Ovary (tissue), 3 donors: ENCODE data around the gene RANBP17.

Experiments used
- POLR2A ChIP-seq: fragments of 450-650 bp; IDR thresholded peaks from one replicate; pipeline ENCODE4 v1.6.1; 2017; ENCODE audit warnings: antibody characterized with exemption, mild to moderate bottlenecking, moderate library complexity
- TF ChIP-seq, protein P1 (sequence below), 3 donors: fragments of 450-650 bp in 2 of 3; fragments of 200-600 bp in 1 of 3; IDR thresholded peaks; one replicate each; pipeline versions ENCODE4 v1.5.1 to v1.8.0; 2016 to 2022; ENCODE audit warnings: antibody characterized with exemption in 3 of 3, mild to moderate bottlenecking in 1 of 3
- donor health status: DM: no; HTN: no; CAD: no.

DNA sequence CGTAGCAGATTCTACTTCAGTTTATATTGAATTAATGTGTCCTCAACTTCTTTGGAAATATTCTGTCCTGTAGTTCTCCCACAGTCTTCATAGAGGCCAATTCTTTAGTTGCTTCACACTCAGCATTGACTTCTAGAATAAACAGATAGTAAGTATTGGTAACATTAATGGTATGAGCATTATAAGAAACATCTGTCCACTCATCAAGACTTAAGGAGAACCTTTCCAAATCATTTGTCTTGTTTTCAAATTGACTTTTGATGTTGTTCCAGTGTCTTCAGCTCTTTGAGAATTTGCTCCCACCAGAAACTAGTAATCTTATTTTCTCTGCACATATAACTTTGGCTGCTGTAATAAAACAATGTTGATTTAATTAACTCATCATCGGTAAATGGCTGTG, 18.3 kb downstream of the RANBP17 start:
- TF ChIP-seq POLR2A = no peak
- TF ChIP-seq, protein P1, sequence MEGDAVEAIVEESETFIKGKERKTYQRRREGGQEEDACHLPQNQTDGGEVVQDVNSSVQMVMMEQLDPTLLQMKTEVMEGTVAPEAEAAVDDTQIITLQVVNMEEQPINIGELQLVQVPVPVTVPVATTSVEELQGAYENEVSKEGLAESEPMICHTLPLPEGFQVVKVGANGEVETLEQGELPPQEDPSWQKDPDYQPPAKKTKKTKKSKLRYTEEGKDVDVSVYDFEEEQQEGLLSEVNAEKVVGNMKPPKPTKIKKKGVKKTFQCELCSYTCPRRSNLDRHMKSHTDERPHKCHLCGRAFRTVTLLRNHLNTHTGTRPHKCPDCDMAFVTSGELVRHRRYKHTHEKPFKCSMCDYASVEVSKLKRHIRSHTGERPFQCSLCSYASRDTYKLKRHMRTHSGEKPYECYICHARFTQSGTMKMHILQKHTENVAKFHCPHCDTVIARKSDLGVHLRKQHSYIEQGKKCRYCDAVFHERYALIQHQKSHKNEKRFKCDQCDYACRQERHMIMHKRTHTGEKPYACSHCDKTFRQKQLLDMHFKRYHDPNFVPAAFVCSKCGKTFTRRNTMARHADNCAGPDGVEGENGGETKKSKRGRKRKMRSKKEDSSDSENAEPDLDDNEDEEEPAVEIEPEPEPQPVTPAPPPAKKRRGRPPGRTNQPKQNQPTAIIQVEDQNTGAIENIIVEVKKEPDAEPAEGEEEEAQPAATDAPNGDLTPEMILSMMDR (IDR thresholded peaks at IDR 0.05) = no peak
